ENCODE data around the gene NGLY1.

- TF ChIP-seq SP1 (IDR thresholded peaks at IDR 0.05; ENCODE audit: low read depth, low read length) = no peak
- no peak for TF ChIP-seq CTCF (IDR thresholded peaks at IDR 0.05 in 2 of 3, conservative IDR thresholded peaks at IDR 0.05 in 1 of 3; ENCODE audit: control insufficient read depth in 2 of 3, extremely low read depth in 1 of 3, insufficient read depth in 1 of 3, low read depth in 3 of 3, low read length in 3 of 3)
- no peak for TF ChIP-seq TAF1 (IDR thresholded peaks at IDR 0.05; ENCODE audit: borderline replicate concordance, low read depth, low read length)
- no peak for TF ChIP-seq CHD2 (IDR thresholded peaks at IDR 0.05; ENCODE audit: borderline replicate concordance, low read depth, low read length)
- TF ChIP-seq SUZ12 (IDR thresholded peaks at IDR 0.05; ENCODE audit: unreplicated experiment) = no peak
- no peak for TF ChIP-seq EP300 (IDR thresholded peaks at IDR 0.05; ENCODE audit: borderline replicate concordance in 1 of 2, control insufficient read depth in 1 of 2, low read depth in 2 of 2, low read length in 2 of 2)
- TF ChIP-seq POLR2A (IDR thresholded peaks at IDR 0.05; ENCODE audit: low read depth, low read length) = no peak
- no peak for TF ChIP-seq JUNB (IDR thresholded peaks at IDR 0.05)
- no peak for TF ChIP-seq PAX8 (IDR thresholded peaks at IDR 0.05)
- no peak for TF ChIP-seq YY1 (IDR thresholded peaks at IDR 0.05; ENCODE audit: low read depth, low read length)
- TF ChIP-seq POLR2AphosphoS5 (IDR thresholded peaks at IDR 0.05; ENCODE audit: low read length) = no peak
- no peak for TF ChIP-seq SRF (IDR thresholded peaks at IDR 0.05; ENCODE audit: low read depth in 2 of 2, low read length in 2 of 2)
- no peak for TF ChIP-seq TBL1XR1 (IDR thresholded peaks at IDR 0.05; ENCODE audit: low read depth, low read length)
- TF ChIP-seq, protein P1, sequence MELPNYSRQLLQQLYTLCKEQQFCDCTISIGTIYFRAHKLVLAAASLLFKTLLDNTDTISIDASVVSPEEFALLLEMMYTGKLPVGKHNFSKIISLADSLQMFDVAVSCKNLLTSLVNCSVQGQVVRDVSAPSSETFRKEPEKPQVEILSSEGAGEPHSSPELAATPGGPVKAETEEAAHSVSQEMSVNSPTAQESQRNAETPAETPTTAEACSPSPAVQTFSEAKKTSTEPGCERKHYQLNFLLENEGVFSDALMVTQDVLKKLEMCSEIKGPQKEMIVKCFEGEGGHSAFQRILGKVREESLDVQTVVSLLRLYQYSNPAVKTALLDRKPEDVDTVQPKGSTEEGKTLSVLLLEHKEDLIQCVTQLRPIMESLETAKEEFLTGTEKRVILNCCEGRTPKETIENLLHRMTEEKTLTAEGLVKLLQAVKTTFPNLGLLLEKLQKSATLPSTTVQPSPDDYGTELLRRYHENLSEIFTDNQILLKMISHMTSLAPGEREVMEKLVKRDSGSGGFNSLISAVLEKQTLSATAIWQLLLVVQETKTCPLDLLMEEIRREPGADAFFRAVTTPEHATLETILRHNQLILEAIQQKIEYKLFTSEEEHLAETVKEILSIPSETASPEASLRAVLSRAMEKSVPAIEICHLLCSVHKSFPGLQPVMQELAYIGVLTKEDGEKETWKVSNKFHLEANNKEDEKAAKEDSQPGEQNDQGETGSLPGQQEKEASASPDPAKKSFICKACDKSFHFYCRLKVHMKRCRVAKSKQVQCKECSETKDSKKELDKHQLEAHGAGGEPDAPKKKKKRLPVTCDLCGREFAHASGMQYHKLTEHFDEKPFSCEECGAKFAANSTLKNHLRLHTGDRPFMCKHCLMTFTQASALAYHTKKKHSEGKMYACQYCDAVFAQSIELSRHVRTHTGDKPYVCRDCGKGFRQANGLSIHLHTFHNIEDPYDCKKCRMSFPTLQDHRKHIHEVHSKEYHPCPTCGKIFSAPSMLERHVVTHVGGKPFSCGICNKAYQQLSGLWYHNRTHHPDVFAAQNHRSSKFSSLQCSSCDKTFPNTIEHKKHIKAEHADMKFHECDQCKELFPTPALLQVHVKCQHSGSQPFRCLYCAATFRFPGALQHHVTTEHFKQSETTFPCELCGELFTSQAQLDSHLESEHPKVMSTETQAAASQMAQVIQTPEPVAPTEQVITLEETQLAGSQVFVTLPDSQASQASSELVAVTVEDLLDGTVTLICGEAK (IDR thresholded peaks at IDR 0.05; ENCODE audit: borderline replicate concordance) = no peak
Observed at GRCh38 chr3:25727316-25727715, 55.9 kb downstream of the NGLY1 start.

Data from GM12878 (cell line).